Psoas muscle (tissue), 8 donors: ENCODE measurements around the gene ARSA. TPM values are rescaled to one million over a fixed set of nuclear protein-coding genes. Genes with fewer than 3 reads are reported as not detected.

ENCODE experiments used
- ATAC-seq, 4 donors: fragments of 200-7000 bp; cut with Tn5 transposase; one replicate each; pipeline ENCODE4 v1.9.1; 2020; ENCODE audit warnings: moderate library complexity in 3 of 4, mild to moderate bottlenecking in 2 of 4
- DNase-seq, 2 donors: peaks; one replicate each; pipeline ENCODE4 v3.0.0-alpha.2; 2020
- H3K27ac ChIP-seq: fragments of 200-600 bp; one replicate; pipeline ENCODE4 v1.8.0; 2022
- H3K27me3 ChIP-seq, 3 donors: fragments of 200-600 bp in 1 of 3; one replicate each; pipeline versions ENCODE4 v1.6.1 to v1.8.0; 2013 to 2022; ENCODE audit warnings: low read length in 2 of 3, mild to moderate bottlenecking in 2 of 3, moderate library complexity in 1 of 3; ENCODE audit not compliant: insufficient read depth in 3 of 3
- H3K36me3 ChIP-seq, 2 donors: fragments of 200-600 bp in 1 of 2; one replicate each; pipeline versions ENCODE4 v1.6.1 to v1.8.0; 2013 to 2022; ENCODE audit warnings: low read depth in 1 of 2, mild to moderate bottlenecking in 1 of 2, moderate library complexity in 1 of 2; ENCODE audit not compliant: insufficient read depth in 1 of 2
- H3K4me1 ChIP-seq: fragments of 200-600 bp; one replicate; pipeline ENCODE4 v1.8.0; 2022
- H3K4me3 ChIP-seq: fragments of 200-600 bp; one replicate; pipeline ENCODE4 v1.8.0; 2022; ENCODE audit warnings: mild to moderate bottlenecking
- H3K9me3 ChIP-seq: fragments of 200-600 bp; one replicate; pipeline ENCODE4 v1.8.0; 2022
- WGBS, 3 donors: extraction: QIAGEN DNeasy Blood & Tissue Kit; methylation state at CpG; one replicate each; pipeline versions ENCODE4 v1.1.6 to v1.1.7; 2013; 5-methylcytosine and 5-hydroxymethylcytosine counted together
- intact Hi-C, 2 donors: fragments of 100-400 bp; cut with DNase I; formaldehyde crosslinking; loops; one replicate each; pipeline versions ENCODE4 v1.11.0 to v1.14.2; 2022
- polyA plus RNA-seq, 3 donors: library from polyadenylated mRNA; stranded (reverse); fragments of 200-250 nt; gene quantifications; one replicate each; pipeline ENCODE4 v1.2.3, GENCODE V29; 2013
- total RNA-seq, 4 donors: library from RNA; stranded (reverse); fragmentation: NEBNext Ultra II Directional in 2 of 4; extraction: Animal tissue kit (Norgen Biotek cat#: 25700) in 2 of 4; gene quantifications; one replicate each; pipeline versions ENCODE4 v1.2.1 to v1.2.4, GENCODE V29; 2021 to 2023
- TF ChIP-seq, protein P1 (sequence below): fragments of 200-600 bp; IDR thresholded peaks from one replicate; pipeline ENCODE4 v1.8.0; 2022; ENCODE audit warnings: antibody characterized with exemption
- donor health status: healthy with polysubstance abuse.
- donor health status: DM: no; HTN: no; CAD: no; lungs with moderate emphysema.
- donor health status: Bipolar disorder and iron deficiency.
- donor health status: healthy.
- donor health status: DM: yes; HTN: yes; CAD: no.
- donor health status: DM: no; HTN: no; CAD: no.
- donor health status: DM: no; HTN: no; CAD: no.
- donor health status: DM: yes; HTN: yes; CAD: no.

Gene ARSA
- total and polyA plus RNA-seq, 7 donors = 8.3 to 13.6 (median 9.8) TPM

DNA sequence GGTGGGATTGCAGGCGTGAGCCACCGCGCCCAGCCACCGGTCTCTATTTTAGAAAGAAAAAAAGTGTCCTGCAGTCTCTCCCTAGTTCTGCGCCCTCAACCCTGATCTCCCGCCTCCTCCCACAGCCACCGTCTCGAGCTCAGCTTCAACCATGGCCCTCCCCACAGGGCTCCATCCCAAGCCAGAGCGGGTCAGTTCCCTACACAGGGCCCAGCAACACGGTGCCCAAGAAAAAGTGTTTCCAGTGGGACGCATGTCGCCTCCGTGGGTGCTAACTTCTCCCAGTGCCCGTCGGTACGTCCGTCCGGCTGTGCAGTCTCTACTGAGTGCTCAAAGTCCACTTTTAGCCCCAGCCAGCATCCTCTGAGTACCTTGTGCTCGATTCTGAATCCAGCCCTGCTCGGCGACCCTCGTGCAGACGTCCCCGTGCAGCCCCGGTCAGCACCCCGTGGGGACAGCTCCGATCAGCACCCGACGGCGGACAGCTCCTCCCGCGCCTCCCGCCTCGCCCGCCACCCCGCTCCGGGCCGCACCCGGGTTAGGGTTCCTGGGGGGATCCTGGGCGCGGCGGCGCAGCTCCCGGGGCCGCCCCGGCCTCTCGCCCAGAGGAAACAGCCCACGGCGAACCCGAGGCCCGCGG is 28.0 kb downstream of the ARSA start:
- intact Hi-C loops = no loop called here
- 13 to 20% (median 17%) methylated on average over 39 to 52 of the region's 52 CpGs for WGBS, 3 donors
- H3K4me1 ChIP-seq = no peaks in the 10 kb centered on the region
- H3K27ac ChIP-seq = no peak overlapping the region
- H3K4me3 ChIP-seq = peak overlapping the region; percentile 50
- no peaks in the 10 kb centered on the region for H3K9me3 ChIP-seq
- TF ChIP-seq, protein P1, sequence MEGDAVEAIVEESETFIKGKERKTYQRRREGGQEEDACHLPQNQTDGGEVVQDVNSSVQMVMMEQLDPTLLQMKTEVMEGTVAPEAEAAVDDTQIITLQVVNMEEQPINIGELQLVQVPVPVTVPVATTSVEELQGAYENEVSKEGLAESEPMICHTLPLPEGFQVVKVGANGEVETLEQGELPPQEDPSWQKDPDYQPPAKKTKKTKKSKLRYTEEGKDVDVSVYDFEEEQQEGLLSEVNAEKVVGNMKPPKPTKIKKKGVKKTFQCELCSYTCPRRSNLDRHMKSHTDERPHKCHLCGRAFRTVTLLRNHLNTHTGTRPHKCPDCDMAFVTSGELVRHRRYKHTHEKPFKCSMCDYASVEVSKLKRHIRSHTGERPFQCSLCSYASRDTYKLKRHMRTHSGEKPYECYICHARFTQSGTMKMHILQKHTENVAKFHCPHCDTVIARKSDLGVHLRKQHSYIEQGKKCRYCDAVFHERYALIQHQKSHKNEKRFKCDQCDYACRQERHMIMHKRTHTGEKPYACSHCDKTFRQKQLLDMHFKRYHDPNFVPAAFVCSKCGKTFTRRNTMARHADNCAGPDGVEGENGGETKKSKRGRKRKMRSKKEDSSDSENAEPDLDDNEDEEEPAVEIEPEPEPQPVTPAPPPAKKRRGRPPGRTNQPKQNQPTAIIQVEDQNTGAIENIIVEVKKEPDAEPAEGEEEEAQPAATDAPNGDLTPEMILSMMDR = no peak
- peak; percentile 47 to 74 (median 72) for ATAC-seq
- no peaks in the 10 kb centered on the region for H3K36me3 ChIP-seq
- peaks cover 0 to 56% (median 25%) of the 10 kb centered on the region in 3 donors for H3K27me3 ChIP-seq
- peak in 1 of 2 donors; percentile 51 for DNase-seq

DNA sequence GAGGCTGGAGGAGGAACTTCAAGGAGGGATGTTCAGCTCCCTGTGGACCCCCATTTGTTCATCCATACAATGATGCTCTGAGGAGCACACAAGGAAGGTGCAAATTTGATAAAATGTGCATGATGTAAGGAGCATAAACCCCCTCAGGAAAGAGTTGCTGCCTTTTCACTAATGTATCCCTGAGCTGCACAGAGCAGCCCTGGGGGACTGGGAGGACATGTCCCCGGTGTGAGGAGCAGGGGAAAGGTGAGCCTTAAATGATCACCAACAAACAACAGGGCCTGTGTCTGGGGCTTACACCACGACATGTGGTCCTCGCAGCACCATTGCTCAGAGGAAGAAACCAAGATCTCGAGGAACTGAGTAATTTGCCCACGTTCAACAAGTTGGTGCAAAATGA is 30.9 kb downstream of the ARSA start:
- Histone ChIP-seq H3K36me3 (no peaks in the 10 kb centered on the region), H3K27ac (no peak overlapping the region), H3K4me1 (no peaks in the 10 kb centered on the region), H3K9me3 (no peaks in the 10 kb centered on the region), H3K4me3 (no peak overlapping the region), H3K27me3 (peaks cover 0 to 30% (median 6%) of the 10 kb centered on the region in 3 donors)
- intact Hi-C loops = no loop called here
- TF ChIP-seq, protein P1 = no peak
- no peak for DNase-seq
- no peak for ATAC-seq
- 81 to 90% (median 84%) methylated on average over 5 of the region's 5 CpGs for WGBS, 3 donors

DNA sequence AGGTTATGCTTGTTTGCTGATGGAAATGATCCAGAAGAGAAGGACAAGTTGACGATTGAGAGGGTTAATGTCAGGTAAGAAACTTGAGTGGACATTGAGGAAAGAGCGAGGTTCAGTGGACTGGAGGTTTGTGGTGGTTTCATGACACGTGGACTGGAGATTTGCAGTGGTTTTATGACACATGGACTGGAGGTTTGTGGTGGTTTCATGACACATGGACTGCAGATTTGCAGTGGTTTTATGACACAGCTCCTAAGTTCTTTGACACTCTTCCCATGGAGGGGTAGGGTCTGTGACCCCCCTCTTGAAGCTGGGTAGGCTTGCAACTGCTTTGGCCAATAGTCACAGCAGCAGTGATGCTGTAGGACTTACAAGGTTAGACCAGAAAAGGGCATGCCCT is 32.8 kb downstream of the ARSA start:
- TF ChIP-seq, protein P1 = no peak
- ATAC-seq (no peak), DNase-seq (no peak)
- H3K4me1 ChIP-seq = no peaks in the 10 kb centered on the region
- no peak overlapping the region for H3K27ac ChIP-seq
- intact Hi-C loops = no loop called here
- 86 to 88% (median 87%) methylated on average over 3 of the region's 3 CpGs for WGBS, 3 donors
- no peaks in the 10 kb centered on the region for H3K36me3 ChIP-seq
- H3K27me3 ChIP-seq = peaks cover 0 to 14% (median 0%) of the 10 kb centered on the region in 3 donors
- no peak overlapping the region for H3K4me3 ChIP-seq
- H3K9me3 ChIP-seq = no peaks in the 10 kb centered on the region

DNA sequence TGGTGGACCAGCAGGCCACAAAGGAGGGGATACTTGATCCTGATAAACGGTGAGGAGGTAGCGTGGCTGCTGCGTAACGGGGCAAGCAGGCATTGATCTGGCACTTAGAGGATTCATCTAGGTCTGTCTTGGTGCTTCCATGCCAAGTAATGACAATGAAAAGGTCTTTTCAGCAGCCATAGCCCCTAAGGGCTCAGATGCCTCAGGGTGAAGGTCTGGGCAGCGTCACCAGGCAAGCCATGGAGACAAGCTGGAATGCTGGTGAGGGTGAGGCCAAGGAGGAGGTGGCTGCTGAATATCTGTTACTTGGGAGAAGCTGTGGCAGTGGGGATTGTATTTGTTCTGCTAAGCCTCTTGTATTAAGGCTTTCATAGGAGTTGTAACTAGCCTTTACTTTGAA is 40.5 kb downstream of the ARSA start:
- Histone ChIP-seq H3K4me1 (peaks cover 7% of the 10 kb centered on the region), H3K27me3 (no peaks in the 10 kb centered on the region), H3K9me3 (no peaks in the 10 kb centered on the region), H3K36me3 (no peaks in the 10 kb centered on the region), H3K4me3 (no peak overlapping the region), H3K27ac (no peak overlapping the region)
- WGBS, 3 donors = 88 to 97% (median 92%) methylated on average over 5 of the region's 5 CpGs
- TF ChIP-seq, protein P1 = no peak
- no peak for ATAC-seq
- no peak for DNase-seq
- intact Hi-C loops = no loop called here

DNA sequence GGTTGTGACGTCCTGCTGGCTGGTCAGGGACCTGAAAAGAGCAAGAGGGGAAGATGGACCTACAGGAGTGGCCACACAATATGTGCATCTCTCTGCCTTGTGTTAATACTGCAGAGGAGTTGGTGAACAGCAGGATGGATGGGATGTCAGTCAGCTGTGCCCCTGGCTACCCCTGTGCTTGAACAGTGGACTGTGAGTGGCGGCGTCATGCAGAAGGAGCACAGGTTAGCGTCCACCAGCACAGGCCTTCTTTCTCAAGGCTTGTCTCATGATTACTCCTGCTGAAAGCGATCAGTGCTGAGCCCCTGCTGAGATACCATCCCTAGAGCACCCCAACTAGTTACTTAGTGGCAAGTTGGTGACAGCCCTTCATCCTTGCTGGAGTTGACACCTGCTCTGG is 41.5 kb downstream of the ARSA start:
- Histone ChIP-seq H3K4me3 (no peak overlapping the region), H3K27ac (no peak overlapping the region), H3K36me3 (no peaks in the 10 kb centered on the region), H3K4me1 (peaks cover 12% of the 10 kb centered on the region), H3K9me3 (no peaks in the 10 kb centered on the region), H3K27me3 (no peaks in the 10 kb centered on the region)
- 72 to 96% (median 83%) methylated on average over 5 of the region's 5 CpGs for WGBS, 3 donors
- TF ChIP-seq, protein P1 = no peak
- no peak for ATAC-seq
- no peak for DNase-seq
- intact Hi-C loops = no loop called here
